ENCODE measurements around the gene HLA-G. TPM values are rescaled to one million over a fixed set of nuclear protein-coding genes. Genes with fewer than 3 reads are reported as not detected.

The HLA-G gene
- total and polyA plus RNA-seq, 2 donors (not counting 3 experiments of a cell fraction or from before 2014, with no cell fraction given), result 0.24 TPM; not detected in 1

DNA sequence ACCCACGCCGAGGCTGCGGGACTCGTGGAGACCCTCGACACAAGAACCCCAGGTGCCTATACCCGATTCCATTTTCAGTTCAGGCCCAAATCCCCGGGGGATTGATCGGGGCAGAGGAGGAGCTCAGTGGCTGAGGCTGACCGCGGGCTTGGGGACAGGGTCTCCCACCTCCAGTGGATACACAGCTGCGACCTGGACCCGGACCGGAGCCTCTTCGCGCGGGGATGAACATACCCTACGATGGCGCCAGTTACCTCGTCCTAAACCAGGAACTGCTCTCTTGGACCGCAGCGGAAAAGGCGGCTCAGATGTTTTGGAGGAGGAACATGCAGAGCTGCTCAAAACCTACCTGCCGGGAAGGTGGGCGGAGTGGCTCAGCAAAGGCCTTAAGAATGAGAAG lies 27.4 kb upstream of the HLA-G start:
- FAIRE-seq, result no peak
- ChIA-PET CTCF (no interaction called here), POLR2A (no interaction called here)
- Histone ChIP-seq H3K4me1 (ENCODE audit: control insufficient read depth, extremely low read depth, insufficient read depth, low read length) (no peaks in the 10 kb centered on the region), H3K9me1 (replicated peaks; ENCODE audit: control insufficient read depth, extremely low read depth, insufficient read depth, low read length) (no peaks in the 10 kb centered on the region), H2AFZ (ENCODE audit: low read depth, low read length) (no peak overlapping the region), H3K4me3 (replicated peaks in 1 of 3; ENCODE audit: insufficient read depth in 1 of 3, low read depth in 1 of 3, low read length in 3 of 3) (no peak overlapping the region), H3K36me3 (ENCODE audit: control insufficient read depth in 2 of 2, extremely low read depth in 1 of 2, insufficient read depth in 2 of 2, low read length in 2 of 2) (no peaks in the 10 kb centered on the region), H3K27ac (ENCODE audit: insufficient read depth, low read depth, low read length) (no peak overlapping the region), H3K9ac (replicated peaks; ENCODE audit: extremely low read depth, insufficient read depth, low read length) (no peak overlapping the region), H4K20me1 (replicated peaks; ENCODE audit: control insufficient read depth, extremely low read depth, insufficient read depth, low read length) (no peaks in the 10 kb centered on the region), H3K27me3 (ENCODE audit: control insufficient read depth in 2 of 2, insufficient read depth in 2 of 2, low read length in 2 of 2) (peaks cover 6 to 10% of the 10 kb centered on the region in 2 experiments), H3K9me3 (replicated peaks; ENCODE audit: control insufficient read depth, insufficient read depth, low read length) (no peaks in the 10 kb centered on the region), H3K79me2 (ENCODE audit: control insufficient read depth, insufficient read depth, low read length) (no peaks in the 10 kb centered on the region), H3K4me2 (ENCODE audit: insufficient read depth, low read length) (no peak overlapping the region)
- dilution Hi-C loops (cut with MboI; ENCODE audit: extremely low pct_ligation_motif_present, low sequenced_read_pairs), result no loop called here
- TF ChIP-seq POLR2A (IDR thresholded peaks at IDR 0.05; ENCODE audit: low read depth, low read length) (no peak), JUN (IDR thresholded peaks at IDR 0.05; ENCODE audit: borderline replicate concordance, insufficient read depth, insufficient read length, low read depth) (no peak), FOS (IDR thresholded peaks at IDR 0.05; ENCODE audit: borderline replicate concordance, insufficient read depth, low read length) (no peak), MYC (IDR thresholded peaks at IDR 0.05; ENCODE audit: low read depth, low read length) (no peak), GATA2 (IDR thresholded peaks at IDR 0.05; ENCODE audit: insufficient read depth, insufficient read length, low read depth, low read length) (no peak), EZH2 (IDR thresholded peaks at IDR 0.05; ENCODE audit: borderline replicate concordance, low read depth, low read length, severe bottlenecking) (no peak), POLR2AphosphoS5 (IDR thresholded peaks at IDR 0.05; ENCODE audit: insufficient read depth, low read depth, low read length) (no peak)
- TF ChIP-seq, protein P1, sequence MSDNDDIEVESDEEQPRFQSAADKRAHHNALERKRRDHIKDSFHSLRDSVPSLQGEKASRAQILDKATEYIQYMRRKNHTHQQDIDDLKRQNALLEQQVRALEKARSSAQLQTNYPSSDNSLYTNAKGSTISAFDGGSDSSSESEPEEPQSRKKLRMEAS (IDR thresholded peaks at IDR 0.05; ENCODE audit: insufficient read depth, insufficient read length), result no peak
- TF ChIP-seq, protein P2, sequence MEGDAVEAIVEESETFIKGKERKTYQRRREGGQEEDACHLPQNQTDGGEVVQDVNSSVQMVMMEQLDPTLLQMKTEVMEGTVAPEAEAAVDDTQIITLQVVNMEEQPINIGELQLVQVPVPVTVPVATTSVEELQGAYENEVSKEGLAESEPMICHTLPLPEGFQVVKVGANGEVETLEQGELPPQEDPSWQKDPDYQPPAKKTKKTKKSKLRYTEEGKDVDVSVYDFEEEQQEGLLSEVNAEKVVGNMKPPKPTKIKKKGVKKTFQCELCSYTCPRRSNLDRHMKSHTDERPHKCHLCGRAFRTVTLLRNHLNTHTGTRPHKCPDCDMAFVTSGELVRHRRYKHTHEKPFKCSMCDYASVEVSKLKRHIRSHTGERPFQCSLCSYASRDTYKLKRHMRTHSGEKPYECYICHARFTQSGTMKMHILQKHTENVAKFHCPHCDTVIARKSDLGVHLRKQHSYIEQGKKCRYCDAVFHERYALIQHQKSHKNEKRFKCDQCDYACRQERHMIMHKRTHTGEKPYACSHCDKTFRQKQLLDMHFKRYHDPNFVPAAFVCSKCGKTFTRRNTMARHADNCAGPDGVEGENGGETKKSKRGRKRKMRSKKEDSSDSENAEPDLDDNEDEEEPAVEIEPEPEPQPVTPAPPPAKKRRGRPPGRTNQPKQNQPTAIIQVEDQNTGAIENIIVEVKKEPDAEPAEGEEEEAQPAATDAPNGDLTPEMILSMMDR (IDR thresholded peaks at IDR 0.05; ENCODE audit: extremely low read depth in 1 of 2, insufficient read depth in 1 of 2, low read depth in 1 of 2, low read length in 2 of 2), result no peak
- BruUV-seq (replicated peaks), result no TSS peak
- no peak for DNase-seq (ENCODE audit: low read depth, low spot score)
- intact Hi-C loops (cut with micrococcal nuclease), result no loop called here

Data from endothelial cell of umbilical vein (primary cell).